Stimulated activated CD8-positive, alpha-beta memory T cell treated with anti-CD3 and anti-CD28 coated beads, Interleukin-4, amount 100 ng/mL, for 1 hour (primary cell): ENCODE measurements around the gene COG4.

Experiments used
- DNase-seq, 2 donors: peaks; one replicate each; pipeline ENCODE4 v3.0.0-alpha.2; 2020; ENCODE audit warnings: low read depth in 2 of 2, low spot score in 1 of 2

Gene COG4

DNA sequence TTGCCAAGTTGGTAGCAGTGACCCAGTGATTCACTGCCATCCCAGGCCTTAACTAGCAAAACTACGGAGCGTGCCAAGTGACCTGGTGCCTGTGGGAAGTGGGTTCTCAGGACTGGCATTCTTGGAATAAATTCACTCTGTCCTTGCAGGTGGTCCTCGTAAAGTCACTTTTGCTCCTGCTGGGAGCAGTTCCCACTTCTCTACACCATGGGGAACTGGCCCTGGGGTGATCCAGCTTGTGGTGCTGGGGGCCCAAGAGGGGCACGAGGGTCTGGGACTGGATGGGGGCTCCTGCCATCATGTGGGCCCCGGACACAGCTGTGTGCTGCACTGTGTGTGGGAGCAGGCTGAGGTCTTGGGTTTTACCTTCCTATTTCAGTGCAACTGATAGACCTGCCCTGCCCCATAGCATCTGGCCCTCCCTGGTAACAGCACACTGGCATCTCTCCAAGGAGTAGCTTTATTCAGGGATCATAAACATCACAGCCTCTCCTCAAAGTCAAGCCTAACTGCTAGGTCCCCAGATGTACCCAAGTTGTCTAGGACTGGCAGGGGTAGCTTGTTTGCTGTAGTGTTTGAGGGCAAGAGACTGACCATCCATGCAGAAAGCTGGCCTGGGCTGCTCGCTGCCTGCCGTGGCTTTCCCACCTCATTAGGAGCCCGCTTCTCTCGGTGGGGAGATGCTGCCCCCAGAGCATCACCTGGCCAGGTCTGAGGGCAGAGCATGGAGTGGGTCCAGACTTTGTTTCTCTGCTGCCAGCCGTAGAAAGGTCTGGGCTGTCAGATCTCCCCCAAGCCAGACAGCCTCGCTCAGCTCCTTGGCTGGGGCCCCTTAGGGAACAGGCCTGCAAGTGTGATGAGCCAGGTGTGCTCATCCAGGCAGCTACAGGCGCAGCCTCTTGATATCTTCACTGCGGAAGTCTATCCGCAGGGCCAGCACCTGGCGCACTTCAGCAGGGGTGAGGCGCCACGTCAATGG, 42.9 kb downstream of the COG4 start:
- DNase-seq = no peak

DNA sequence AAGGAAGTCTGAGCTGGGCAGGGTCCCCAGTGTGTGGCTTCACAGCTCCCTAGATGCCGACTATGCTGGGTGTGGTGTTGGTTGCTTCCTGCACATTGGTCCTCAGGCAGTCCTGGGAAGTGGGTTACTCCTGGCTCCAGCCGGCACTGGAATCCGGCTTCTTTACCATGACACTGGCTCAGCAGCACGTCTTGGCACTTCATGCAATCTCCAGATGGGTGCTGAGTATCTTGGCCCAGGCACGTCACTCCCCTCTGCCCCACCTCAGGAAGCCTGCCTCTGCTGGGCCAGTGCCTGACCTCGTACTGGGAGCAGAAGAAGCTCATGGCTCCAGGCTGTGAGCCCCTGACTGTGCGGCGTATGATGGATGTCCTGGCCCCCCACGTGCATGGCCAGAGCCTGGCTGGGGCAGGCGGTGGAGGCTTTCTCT, 44.4 kb downstream of the COG4 start:
- DNase-seq = no peak

DNA sequence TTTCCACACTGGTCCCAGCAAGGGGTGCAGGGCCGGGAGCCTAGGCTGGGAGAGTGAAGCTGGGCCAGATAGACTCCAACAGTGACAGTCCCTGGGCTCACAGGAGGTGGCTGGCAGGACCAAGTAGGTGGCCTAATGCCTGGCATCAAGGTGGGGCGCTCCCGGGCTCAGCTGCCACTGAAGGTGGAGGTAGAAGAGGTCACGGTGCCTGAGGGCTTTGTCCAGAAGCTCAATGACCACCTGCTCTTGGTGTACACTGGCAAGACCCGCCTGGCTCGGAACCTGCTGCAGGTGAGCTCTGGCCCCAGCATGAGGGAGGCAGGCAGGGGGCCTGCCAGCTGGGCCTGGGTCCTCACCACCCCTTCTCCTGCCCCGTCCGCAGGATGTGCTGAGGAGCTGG, 45.2 kb downstream of the COG4 start:
- DNase-seq = no peak

DNA sequence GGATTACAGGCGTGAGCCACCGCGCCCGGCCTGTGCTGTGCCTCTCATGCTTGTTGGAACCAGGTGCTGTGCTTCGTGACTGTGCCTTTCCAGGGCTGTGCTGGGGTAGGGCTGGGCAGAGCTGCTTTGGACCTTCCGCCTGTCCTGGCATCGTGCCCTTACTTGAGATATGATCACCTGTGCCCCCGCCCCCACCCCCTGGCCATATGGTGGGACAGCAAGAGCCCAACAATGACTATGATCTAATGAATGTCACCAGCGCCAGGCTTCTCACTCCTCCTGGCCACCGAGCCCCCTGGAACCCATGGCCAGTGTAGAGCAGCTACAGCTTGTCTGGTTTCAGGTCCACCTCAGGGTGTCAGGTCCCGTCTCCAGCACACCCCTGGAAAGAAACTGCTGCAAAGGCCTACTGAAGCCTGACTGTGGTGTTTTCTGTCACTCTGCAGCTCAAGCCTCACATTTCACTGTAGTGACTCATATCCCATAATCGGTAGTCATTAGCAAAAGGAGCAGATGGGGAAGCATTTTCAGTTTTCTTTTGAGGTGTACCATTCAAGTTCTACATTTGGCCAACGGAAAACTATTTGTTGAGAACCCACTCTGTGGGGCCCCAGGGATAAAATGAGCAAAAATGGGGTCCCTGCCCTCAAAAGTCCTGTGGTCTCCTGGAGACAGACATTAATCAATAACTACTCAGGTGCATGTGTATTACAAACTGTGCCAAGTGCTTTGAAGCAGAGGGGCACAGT, 46.9 kb downstream of the COG4 start:
- no peak for DNase-seq

- DNase-seq = no peak
These were observed 48.1 kb downstream of the COG4 start for GRCh38 chr16:70475054-70475871.

DNA sequence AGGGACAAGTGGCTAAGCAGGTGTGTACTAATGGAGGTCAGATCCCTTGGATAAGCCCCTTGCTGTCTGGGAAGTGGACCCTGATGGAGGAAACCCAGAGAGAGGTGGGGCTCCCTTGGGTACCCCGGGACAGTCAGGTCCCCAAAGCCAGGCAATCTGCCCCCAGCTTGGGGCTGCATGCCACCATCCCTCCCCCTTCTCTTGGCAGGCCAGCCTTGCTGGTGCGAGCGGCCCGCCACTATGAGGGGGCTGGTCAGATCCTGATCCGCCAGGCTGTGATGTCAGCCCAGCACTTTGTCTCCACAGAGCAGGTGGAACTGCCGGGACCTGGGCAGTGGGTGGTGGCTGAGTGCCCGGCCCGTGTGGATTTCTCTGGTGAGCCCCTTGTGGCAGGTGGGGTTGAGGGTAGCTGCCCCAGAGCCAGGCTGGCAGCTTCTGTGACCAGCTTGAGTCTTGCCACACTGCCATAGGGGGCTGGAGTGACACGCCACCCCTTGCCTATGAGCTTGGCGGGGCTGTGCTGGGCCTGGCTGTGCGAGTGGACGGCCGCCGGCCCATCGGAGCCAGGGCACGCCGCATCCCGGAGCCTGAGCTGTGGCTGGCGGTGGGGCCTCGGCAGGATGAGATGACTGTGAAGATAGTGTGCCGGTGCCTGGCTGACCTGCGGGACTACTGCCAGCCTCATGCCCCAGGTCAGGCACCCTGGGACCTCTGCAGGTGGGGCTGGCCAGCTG, 48.9 kb downstream of the COG4 start:
- no peak for DNase-seq

GRCh38 chr16:70473446-70474319, 49.7 kb downstream of the COG4 start:
- no peak for DNase-seq

DNA sequence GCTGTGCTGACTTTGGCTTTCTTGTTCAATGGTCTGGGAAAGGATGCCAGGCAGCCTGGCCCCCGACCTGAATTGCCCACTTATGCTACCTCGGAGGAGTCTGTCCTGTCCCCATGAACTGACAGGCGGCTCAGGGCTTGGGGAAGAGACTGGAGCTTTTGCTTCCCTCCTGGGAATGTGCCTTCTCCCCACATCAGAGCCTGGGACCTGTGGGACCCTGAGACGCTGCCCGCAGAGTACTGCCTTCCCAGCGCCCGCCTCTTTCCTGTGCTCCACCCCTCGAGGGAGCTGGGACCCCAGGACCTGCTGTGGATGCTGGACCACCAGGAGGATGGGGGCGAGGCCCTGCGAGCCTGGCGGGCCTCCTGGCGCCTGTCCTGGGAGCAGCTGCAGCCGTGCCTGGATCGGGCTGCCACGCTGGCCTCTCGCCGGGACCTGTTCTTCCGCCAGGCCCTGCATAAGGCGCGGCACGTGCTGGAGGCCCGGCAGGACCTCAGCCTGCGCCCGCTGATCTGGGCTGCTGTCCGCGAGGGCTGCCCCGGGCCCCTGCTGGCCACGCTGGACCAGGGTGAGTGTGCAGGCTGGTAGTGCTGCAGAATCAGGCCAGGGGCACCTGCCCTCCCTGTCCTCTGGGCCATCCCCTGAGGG, 50.4 kb downstream of the COG4 start:
- no peak for DNase-seq

DNA sequence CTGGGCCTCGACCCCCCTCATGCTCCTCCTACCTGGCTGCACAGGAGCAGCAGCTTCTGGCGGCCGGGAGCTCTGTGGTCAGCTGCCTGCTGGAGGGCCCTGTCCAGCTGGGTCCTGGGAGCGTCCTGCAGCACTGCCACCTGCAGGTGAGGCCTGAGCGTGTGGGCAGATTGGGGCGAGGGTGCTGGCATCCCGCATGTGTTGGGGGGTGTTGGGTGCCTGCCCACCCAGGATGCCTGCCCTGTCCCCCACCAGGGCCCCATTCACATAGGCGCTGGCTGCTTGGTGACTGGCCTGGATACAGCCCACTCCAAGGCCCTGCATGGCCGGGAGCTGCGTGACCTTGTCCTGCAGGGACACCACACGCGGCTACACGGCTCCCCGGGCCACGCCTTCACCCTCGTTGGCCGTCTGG, 52.4 kb downstream of the COG4 start:
- DNase-seq = no peak

- DNase-seq = no peak
These were observed 53.0 kb downstream of the COG4 start for GRCh38 chr16:70470141-70470926.

GRCh38 chr16:70468776-70469525, 54.4 kb downstream of the COG4 start:
- no peak for DNase-seq

GRCh38 chr16:70467608-70468007, 55.7 kb downstream of the COG4 start:
- no peak for DNase-seq

- DNase-seq = no peak
These were observed 56.2 kb downstream of the COG4 start for GRCh38 chr16:70467113-70467512.

- DNase-seq = no peak
These were observed 56.6 kb downstream of the COG4 start for GRCh38 chr16:70466805-70467076.

DNA sequence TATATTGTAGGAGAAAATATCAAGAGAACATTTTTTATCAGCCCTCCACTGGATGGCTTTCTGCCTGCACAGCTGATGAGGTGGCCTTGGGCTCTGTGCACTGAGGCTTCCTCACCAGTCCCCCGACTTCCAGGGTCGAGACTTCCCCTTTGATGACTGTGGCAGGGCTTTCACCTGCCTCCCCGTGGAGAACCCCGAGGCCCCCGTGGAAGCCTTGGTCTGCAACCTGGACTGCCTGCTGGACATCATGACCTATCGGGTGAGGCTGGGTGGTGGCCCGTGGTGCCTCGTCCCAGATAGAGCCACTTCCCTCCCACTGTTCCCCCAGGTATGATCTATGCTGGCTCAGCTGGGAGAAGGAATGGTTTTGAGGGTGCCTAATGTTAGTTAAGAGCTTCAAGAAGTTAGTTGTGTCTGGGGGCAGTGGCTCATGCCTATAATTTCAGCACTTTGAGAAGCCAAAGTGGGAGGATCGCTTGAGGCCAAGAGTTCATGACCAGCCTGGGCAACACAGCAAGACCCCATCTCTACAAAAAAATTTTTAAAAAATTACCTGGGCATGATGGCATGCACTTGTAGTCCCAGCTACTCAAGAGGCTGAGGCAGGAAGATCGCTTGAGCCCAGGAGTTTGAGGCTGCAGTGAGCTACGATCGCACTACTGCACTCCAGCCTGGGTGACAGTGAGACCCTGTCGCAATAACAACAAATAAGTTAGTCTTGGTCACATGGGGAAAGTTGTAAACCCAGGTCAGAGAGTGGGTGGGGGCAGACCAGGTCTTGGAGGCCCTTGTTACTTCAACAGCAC, 57.2 kb downstream of the COG4 start:
- no peak for DNase-seq

GRCh38 chr16:70463235-70463634, 60.1 kb downstream of the COG4 start:
- no peak for DNase-seq

DNA sequence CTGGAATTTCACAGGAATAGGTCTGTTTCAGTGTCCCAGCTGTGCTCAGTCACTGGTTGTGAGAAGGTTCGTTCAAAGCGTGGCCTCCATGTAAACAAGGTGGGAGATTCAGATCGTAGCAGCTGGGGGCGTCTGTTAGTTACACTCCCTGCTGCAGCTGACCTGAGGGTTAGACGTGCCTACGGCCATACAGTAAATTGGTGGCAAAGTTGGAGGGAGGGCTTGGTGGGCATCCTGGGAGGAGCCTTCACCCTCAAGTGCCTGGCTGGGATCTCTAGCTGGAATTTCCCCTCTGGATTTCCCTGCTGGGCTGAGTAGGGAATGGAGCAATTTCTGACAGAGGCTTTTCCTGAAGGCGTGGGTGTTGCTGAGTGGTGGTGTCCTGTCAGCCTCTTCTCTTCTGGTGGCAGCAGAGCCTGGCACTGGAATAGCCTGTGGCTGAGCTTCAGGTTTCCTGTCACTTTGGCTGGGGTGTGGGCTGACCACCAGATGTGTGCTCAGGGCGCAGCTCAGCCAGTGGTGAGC, 62.6 kb downstream of the COG4 start:
- no peak for DNase-seq
